H1 (cell line): Measurements from ENCODE around the gene SFXN2. TPM values are rescaled to one million over a fixed set of nuclear protein-coding genes. Genes with fewer than 3 reads are reported as not detected.

Experiments used
- CBX8 ChIP-seq: fragments of 300-800, 300-1000 bp; sonication (generic); IDR thresholded peaks from 2 replicates; pipeline ENCODE4 v1.7.1; 2016; ENCODE audit warnings: low read depth, low read length, borderline replicate concordance
- CHD7 ChIP-seq: fragments of 300-600 bp; sonication (generic); IDR thresholded peaks from 2 replicates; pipeline ENCODE4 v1.7.1; 2012; ENCODE audit warnings: low read length, moderate library complexity, mild to moderate bottlenecking, inconsistent platforms; ENCODE audit not compliant: insufficient replicate concordance
- MAX ChIP-seq: IDR thresholded peaks from 2 replicates; pipeline ENCODE4 v1.6.1; 2012; ENCODE audit warnings: inconsistent platforms
- SAP30 ChIP-seq: fragments of 300-600 bp; sonication (generic); IDR thresholded peaks from 2 replicates; pipeline ENCODE4 v1.7.1; 2012; ENCODE audit warnings: low read length, moderate library complexity, mild to moderate bottlenecking, inconsistent platforms; ENCODE audit not compliant: insufficient read depth, insufficient replicate concordance
- SIN3A ChIP-seq, 2 experiments: IDR thresholded peaks in 1 of 2; conservative IDR thresholded peaks in 1 of 2; 2 replicates each; pipeline ENCODE4 v1.6.1; 2011 to 2012; ENCODE audit warnings: low read length in 2 of 2, improper control_type of control experiment in 1 of 2, low read depth in 1 of 2, mild to moderate bottlenecking in 1 of 2
- polyA plus RNA-seq, 7 experiments: library from polyadenylated mRNA; depleted of rRNA in 3 of 7; stranded (reverse) in 5 of 7; unstranded in 2 of 7; fragments of >200 nt in 5 of 7; fragments of 200-250 nt in 2 of 7; gene quantifications; 1 replicate in 5 of 7; 2 replicates in 1 of 7; 4 replicates in 1 of 7; pipeline versions ENCODE4 v1.2.1 to v1.2.3, GENCODE V29; 2011 to 2013; ENCODE audit warnings: missing spikeins in 2 of 7, mixed read lengths in 2 of 7
- total RNA-seq: library from RNA; stranded (reverse); fragmentation: NEBNext Ultra II Directional; extraction: Animal tissue kit (Norgen Biotek cat#: 25700); gene quantifications from 2 replicates; pipeline ENCODE4 v1.2.1, GENCODE V29; 2021

SFXN2 gene
- total and polyA plus RNA-seq, 2 of the 8 experiments (the other 6 are each of a cell fraction or from before 2014, with no cell fraction given): 20.5 to 23.5 TPM

- TF ChIP-seq CHD7 (no peak), SAP30 (no peak), SIN3A (conservative IDR thresholded peaks at IDR 0.05 in 1 of 2, IDR thresholded peaks at IDR 0.05 in 1 of 2; ENCODE audit: low read depth in 1 of 2, low read length in 2 of 2) (no peak), CBX8 (no peak), MAX (no peak)
These were observed 39.9 kb upstream of the SFXN2 start (continued) for GRCh38 chr10:102674566-102674965.
